ENCODE results near the gene KCMF1. TPM values are rescaled to one million over a fixed set of nuclear protein-coding genes. Genes with fewer than 3 reads are reported as not detected.
"Not testable (repeated sequence)": the region's sequence is repeated elsewhere in the genome, so short reads cannot be mapped to it uniquely, and the experiment has no call there.

Gene KCMF1
- total RNA-seq, 4 donors from 2014 or later = 52.0 to 75.2 (median 63.5) TPM

DNA sequence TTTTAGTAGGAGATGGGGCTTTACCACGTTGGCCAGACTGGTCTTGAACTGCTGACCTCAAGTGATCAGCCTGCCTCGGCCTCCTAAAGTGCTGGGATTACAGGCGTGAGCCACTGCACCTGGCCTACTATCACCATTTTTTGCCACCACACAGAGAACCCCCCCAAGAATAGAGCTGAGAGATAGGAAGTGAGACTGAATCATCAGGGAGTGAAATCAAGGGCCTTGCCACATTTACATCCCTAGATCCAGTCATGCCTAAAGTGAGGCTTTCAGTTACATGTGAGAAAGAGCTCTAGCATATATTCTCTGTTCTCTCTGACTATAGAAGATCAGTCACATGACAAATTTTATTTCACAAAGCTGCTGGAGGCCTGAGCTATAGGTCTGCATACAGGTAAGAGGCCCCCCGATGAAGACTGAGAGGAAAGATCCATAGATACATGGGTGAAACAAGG, 28.0 kb upstream of the KCMF1 start:
- no peak for ATAC-seq (ENCODE audit: low FRiP score)
- no peak for DNase-seq (ENCODE audit: low spot score)
- TF ChIP-seq, protein P1, sequence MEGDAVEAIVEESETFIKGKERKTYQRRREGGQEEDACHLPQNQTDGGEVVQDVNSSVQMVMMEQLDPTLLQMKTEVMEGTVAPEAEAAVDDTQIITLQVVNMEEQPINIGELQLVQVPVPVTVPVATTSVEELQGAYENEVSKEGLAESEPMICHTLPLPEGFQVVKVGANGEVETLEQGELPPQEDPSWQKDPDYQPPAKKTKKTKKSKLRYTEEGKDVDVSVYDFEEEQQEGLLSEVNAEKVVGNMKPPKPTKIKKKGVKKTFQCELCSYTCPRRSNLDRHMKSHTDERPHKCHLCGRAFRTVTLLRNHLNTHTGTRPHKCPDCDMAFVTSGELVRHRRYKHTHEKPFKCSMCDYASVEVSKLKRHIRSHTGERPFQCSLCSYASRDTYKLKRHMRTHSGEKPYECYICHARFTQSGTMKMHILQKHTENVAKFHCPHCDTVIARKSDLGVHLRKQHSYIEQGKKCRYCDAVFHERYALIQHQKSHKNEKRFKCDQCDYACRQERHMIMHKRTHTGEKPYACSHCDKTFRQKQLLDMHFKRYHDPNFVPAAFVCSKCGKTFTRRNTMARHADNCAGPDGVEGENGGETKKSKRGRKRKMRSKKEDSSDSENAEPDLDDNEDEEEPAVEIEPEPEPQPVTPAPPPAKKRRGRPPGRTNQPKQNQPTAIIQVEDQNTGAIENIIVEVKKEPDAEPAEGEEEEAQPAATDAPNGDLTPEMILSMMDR (IDR thresholded peaks at IDR 0.05) = no peak

DNA sequence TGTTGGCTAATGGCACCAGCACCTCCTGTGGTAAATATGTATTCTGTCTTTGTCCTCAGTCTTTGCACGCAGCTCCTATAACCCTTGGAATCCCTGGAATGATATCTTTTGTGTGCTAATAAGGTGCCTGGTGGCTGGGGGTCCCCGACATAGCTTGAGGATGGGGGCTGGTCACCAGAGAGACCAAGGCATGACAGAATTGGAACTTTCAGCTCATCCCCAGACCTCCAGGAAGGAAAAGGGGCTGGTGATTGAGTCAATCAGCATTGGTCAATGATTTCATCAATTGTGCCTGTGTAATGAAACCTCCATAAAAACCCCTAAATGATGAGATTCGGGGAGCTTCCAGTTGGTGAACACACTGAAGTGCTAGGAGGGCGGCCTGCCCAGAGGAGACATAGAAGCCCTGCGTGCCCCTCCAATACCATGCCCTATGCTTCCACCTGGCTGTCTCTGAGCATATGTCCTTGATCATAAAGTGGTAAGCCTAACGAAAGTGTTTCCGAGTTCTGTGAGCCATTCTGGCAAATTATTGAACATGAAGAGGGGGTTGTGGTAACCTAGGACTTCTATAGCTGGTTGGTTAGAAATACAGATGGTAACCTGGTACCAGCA, 26.6 kb upstream of the KCMF1 start:
- DNase-seq (ENCODE audit: low spot score) (no peak), ATAC-seq (ENCODE audit: low FRiP score) (no peak)
- TF ChIP-seq, protein P1 (IDR thresholded peaks at IDR 0.05) = no peak

DNA sequence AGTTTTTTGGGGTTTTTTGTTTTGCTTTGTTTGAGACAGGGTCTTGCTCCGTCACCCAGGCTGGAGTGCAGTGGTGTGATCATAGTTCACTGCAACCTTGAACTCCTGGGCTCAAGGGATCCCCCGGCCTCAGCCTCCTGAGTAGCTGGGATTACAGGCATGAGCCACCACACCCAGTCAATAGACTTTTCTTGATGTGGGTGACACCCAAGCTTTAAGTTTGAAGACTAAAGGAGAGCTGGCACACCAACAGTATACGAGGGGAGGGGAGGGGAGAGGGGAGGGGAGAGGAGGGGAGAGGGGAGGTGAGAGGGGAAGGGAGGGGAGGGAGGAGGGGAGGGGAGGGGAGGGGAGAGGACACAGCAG, 25.1 kb upstream of the KCMF1 start:
- DNase-seq (ENCODE audit: low spot score); ATAC-seq (ENCODE audit: low FRiP score): not testable (repeated sequence)

DNA sequence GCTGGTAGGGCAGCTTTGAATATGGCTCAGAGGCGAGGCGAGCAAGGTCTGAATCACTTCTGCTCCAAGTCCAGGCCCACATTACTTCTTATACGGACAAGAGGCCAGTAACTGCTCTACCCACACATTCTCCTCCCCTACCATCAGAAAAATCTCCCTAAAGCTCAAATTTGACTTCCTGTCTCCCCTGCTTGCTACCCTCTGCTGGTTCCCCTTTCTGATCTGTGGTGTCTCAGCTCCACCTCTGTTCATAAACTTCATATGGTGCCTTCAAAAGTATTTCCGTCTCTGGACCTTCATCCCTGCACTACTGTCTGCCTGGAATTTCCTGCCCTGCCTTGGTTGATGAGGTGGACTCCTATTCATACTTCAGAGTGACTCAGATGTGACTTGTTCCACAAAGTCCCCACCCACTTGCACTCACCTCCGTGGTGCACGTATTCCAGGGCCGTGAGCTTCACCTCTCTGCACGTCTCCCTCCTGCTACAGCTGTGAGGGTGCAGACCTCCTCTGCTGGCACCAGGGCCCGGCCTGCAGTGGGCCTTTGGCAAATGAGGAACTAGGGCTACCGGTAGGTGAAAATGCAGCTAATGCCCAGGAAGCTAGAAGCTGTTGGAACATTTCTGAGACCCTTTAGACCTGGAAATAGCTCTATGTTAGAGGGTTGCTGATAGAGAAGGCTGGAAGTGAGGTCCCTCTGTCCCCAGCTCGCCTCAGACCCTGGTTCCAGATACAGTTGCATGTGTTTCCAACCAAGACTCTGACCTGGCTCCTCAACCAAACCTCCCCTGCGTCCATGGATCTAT, 24.6 kb upstream of the KCMF1 start:
- ATAC-seq (ENCODE audit: low FRiP score) (no peak), DNase-seq (ENCODE audit: low spot score) (no peak)
- TF ChIP-seq, protein P1 (IDR thresholded peaks at IDR 0.05) = no peak

DNA sequence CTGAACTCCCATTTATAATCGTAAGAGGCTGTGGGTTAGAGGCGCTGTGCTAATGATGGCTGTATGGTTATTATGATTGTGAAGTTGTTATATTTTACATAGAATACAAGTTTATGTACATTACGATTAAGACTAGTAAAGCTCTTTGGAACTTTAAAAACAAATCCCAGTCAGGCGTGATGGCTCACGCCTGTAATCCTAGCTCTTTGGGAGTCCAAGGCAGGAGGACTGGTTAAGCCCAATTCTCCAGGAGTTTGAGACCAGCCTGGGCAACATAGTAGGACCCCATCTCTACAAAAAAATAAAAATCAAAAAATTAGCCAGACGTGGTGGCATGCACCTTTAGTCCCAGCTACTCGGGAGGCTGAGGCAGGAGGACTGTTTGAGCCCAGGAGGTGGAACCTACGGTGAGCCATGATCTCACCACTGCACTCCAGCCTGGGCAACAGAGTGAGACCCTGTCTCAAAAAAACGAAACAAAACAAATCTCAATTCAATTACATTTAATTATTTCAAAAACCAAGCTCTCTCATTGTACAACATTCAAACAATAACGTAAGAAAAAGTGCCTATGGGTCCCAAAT, 23.9 kb upstream of the KCMF1 start:
- DNase-seq (ENCODE audit: low spot score) = no peak
- TF ChIP-seq, protein P1 (IDR thresholded peaks at IDR 0.05) = no peak
- no peak for ATAC-seq (ENCODE audit: low FRiP score)

DNA sequence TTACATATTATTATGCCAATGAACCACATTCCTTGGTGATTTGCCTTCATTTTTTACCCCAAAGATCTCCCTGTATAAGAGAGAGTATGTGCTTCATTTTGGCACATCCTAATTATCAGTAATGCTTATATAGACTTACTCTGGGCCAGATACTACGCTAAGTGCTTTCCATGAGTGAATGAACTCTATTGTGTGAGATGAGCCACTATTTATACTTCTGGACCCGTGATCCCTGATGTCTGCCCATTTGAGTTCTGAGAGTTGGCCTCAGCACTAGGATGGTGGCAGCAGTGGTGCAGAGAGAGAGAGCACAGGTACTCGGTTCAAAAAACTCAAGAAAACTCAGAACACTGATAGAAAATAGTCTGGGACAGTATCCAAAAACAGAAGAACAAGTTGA, 17.4 kb upstream of the KCMF1 start:
- ATAC-seq (ENCODE audit: low FRiP score) (no peak), DNase-seq (ENCODE audit: low spot score) (no peak)
- TF ChIP-seq, protein P1 (IDR thresholded peaks at IDR 0.05) = no peak

DNA sequence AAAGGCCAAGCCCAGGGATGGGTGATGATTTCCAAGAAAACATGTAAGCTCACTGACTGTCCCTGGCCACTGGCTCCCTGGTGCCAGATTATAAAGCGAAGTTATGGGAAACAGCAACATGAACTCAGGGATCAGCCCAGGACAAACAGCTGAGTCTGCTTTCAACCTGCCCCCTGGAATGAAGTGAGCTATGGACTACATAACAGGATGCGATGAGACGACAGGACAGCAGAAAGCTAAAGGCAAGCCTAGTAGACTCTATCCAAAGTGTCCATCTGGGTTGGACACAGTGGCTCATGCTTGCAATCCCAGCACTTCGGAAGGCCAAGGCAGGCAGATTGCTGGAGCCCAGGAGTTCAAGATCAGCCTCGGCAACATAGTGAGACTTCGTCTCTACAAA, 16.6 kb upstream of the KCMF1 start:
- TF ChIP-seq, protein P1 (IDR thresholded peaks at IDR 0.05) = no peak
- no peak for ATAC-seq (ENCODE audit: low FRiP score)
- no peak for DNase-seq (ENCODE audit: low spot score)
